ENCODE measurements around the gene GRID1. TPM values are rescaled to one million over a fixed set of nuclear protein-coding genes. Genes with fewer than 3 reads are reported as not detected.

The GRID1 gene
- total RNA-seq, 2 donors from 2014 or later = 4.4 to 5.6 TPM

- DNase-seq (ENCODE audit: low spot score) = peak; percentile 58
- intact Hi-C loops (cut with DNase I) = no loop called here
Measured at GRCh38 chr10:86310291-86310690, 56.3 kb downstream of the GRID1 start.

- intact Hi-C loops (cut with DNase I) = no loop called here
- DNase-seq (ENCODE audit: low spot score) = peak; percentile 74
Measured at GRCh38 chr10:86308056-86308455, 58.5 kb downstream of the GRID1 start.

- DNase-seq (ENCODE audit: low spot score) = no peak
- intact Hi-C loops (cut with DNase I) = no loop called here
Measured at GRCh38 chr10:86306628-86307278, 59.8 kb downstream of the GRID1 start.

GRCh38 chr10:86305521-86305920 lies 61.1 kb downstream of the GRID1 start:
- DNase-seq (ENCODE audit: low spot score) = peak; percentile 36
- intact Hi-C loops (cut with DNase I) = no loop called here

- intact Hi-C loops (cut with DNase I) = no loop called here
- peak; percentile 56 for DNase-seq (ENCODE audit: low spot score)
Measured at GRCh38 chr10:86304436-86304835, 62.2 kb downstream of the GRID1 start.

GRCh38 chr10:86303626-86304025 lies 63.0 kb downstream of the GRID1 start:
- intact Hi-C loops (cut with DNase I) = no loop called here
- DNase-seq (ENCODE audit: low spot score) = peak; percentile 32

- peak; percentile 59 for DNase-seq (ENCODE audit: low spot score)
- intact Hi-C loops (cut with DNase I) = no loop called here
Measured at GRCh38 chr10:86301971-86302370, 64.6 kb downstream of the GRID1 start.

GRCh38 chr10:86300931-86301830 lies 65.4 kb downstream of the GRID1 start:
- intact Hi-C loops (cut with DNase I) = no loop called here

GRCh38 chr10:86300399-86300925 lies 66.1 kb downstream of the GRID1 start:
- intact Hi-C loops (cut with DNase I) = no loop called here
- peak; percentile 38 for DNase-seq (ENCODE audit: low spot score)

More at GRCh38 chr10:86300931-86301830, 65.4 kb downstream of the GRID1 start:
- DNase-seq (ENCODE audit: low spot score) = peak; percentile 23

GRCh38 chr10:86299562-86299961 lies 67.0 kb downstream of the GRID1 start:
- intact Hi-C loops (cut with DNase I) = no loop called here

GRCh38 chr10:86298501-86299001 lies 68.0 kb downstream of the GRID1 start:
- intact Hi-C loops (cut with DNase I) = no loop called here
- DNase-seq (ENCODE audit: low spot score) = peak; percentile 71

More at GRCh38 chr10:86299562-86299961, 67.0 kb downstream of the GRID1 start:
- peak; percentile 35 for DNase-seq (ENCODE audit: low spot score)

GRCh38 chr10:86295791-86296190 lies 70.8 kb downstream of the GRID1 start:
- peak; percentile 62 for DNase-seq (ENCODE audit: low spot score)
- intact Hi-C loops (cut with DNase I) = no loop called here

- intact Hi-C loops (cut with DNase I) = no loop called here
- DNase-seq (ENCODE audit: low spot score) = peak; percentile 29
Measured at GRCh38 chr10:86295351-86295750, 71.2 kb downstream of the GRID1 start.

GRCh38 chr10:86294346-86295265 lies 72.0 kb downstream of the GRID1 start:
- intact Hi-C loops (cut with DNase I) = no loop called here
- DNase-seq (ENCODE audit: low spot score) = peak; percentile 50

GRCh38 chr10:86293396-86293791 lies 73.2 kb downstream of the GRID1 start:
- intact Hi-C loops (cut with DNase I) = no loop called here
- no peak for DNase-seq (ENCODE audit: low spot score)

- DNase-seq (ENCODE audit: low spot score) = peak; percentile 76
- intact Hi-C loops (cut with DNase I) = no loop called here
Measured at GRCh38 chr10:86292462-86293395, 73.9 kb downstream of the GRID1 start.

- intact Hi-C loops (cut with DNase I) = no loop called here
- peak; percentile 49 for DNase-seq (ENCODE audit: low spot score)
Measured at GRCh38 chr10:86291616-86292340, 74.8 kb downstream of the GRID1 start.

Data from posterior vena cava (tissue), 2 donors.